RWPE1 (cell line): ENCODE results near the gene ZMIZ1.

Experiments used
- CTCF ChIA-PET: fragments of 350-600 bp; sonication (Branson Sonifier 250); formaldehyde crosslinking; extraction: SDS; loops from one replicate; lab custom pipeline; 2021; lab: Yijun Ruan, JAX
- POLR2A ChIA-PET: fragments of 400-600 bp; formaldehyde crosslinking; extraction: SDS; loops from one replicate; lab custom pipeline; 2020; ENCODE audit warnings: antibody characterized with exemption; ENCODE audit not compliant: low non-redundant PET; lab: Yijun Ruan, JAX
- DNase-seq: peaks from one replicate; pipeline ENCODE4 v3.0.0; 2012; ENCODE audit warnings: low spot score
- H3K27ac ChIP-seq: fragments of 450-650 bp; 2 replicates; pipeline ENCODE4 v1.5.1; 2017
- CTCF ChIP-seq: fragments of 450-650 bp; conservative IDR thresholded peaks from 2 replicates; pipeline ENCODE4 v1.5.1; 2017; ENCODE audit warnings: low read depth, mild to moderate bottlenecking

ZMIZ1 gene

GRCh38 chr10:79142064-79142491 is 73.3 kb downstream of the ZMIZ1 start:
- ChIA-PET POLR2A (no interaction called here), CTCF (no interaction called here)
- TF ChIP-seq CTCF: no peak
- no peak for DNase-seq
- H3K27ac ChIP-seq: peak overlapping the region; percentile 99

- CTCF ChIA-PET: interaction anchor here (0.5 to 0.7 kb wide), 3 partner anchors 26 to 202 kb away, joined by 3 to 5 read pairs (median 3); no protein-coding TSS in a partner anchor
- no peak for TF ChIP-seq CTCF
- POLR2A ChIA-PET: no interaction called here
- DNase-seq: no peak
- H3K27ac ChIP-seq: peak overlapping the region; percentile 99
Measured at GRCh38 chr10:79142522-79143309, 74.0 kb downstream of the ZMIZ1 start.

- DNase-seq: no peak
- CTCF ChIA-PET: interaction anchor here (0.6 kb wide), 2 partner anchors 207 to 792 kb away, joined by 3 read pairs; no protein-coding TSS in a partner anchor
- POLR2A ChIA-PET: no interaction called here
- peak overlapping the region; percentile 99 for H3K27ac ChIP-seq
- no peak for TF ChIP-seq CTCF
Measured at GRCh38 chr10:79143879-79144278, 75.1 kb downstream of the ZMIZ1 start.

GRCh38 chr10:79144351-79145173 is 75.8 kb downstream of the ZMIZ1 start:
- POLR2A ChIA-PET: no interaction called here
- H3K27ac ChIP-seq: peak overlapping the region; percentile 99
- no peak for TF ChIP-seq CTCF
- CTCF ChIA-PET: interaction anchor here (0.6 to 0.7 kb wide), 2 partner anchors 11 to 207 kb away, joined by 3 read pairs; no protein-coding TSS in a partner anchor
- DNase-seq: no peak

GRCh38 chr10:79145174-79145483 is 76.4 kb downstream of the ZMIZ1 start:
- CTCF ChIA-PET: interaction anchor here (0.7 kb wide), 1 partner anchor 11 kb away, joined by 3 read pairs; no protein-coding TSS in a partner anchor
- no peak for DNase-seq
- POLR2A ChIA-PET: no interaction called here
- TF ChIP-seq CTCF: no peak
- peak overlapping the region; percentile 99 for H3K27ac ChIP-seq
